Measurements from ENCODE around the gene DRAM2. TPM values are rescaled to one million over a fixed set of nuclear protein-coding genes. Genes with fewer than 3 reads are reported as not detected.

DRAM2 gene
- 38.6 TPM for total RNA-seq
- long read RNA-seq, transcript DRAM2-201 (9 exons, 2,246 nt), result major isoform, 8 of 71 reads
- long read RNA-seq, partial matches to known transcripts, result 0 of 71 reads
- long read RNA-seq, other reads (novel, unspliced or antisense), result 63 of 71 reads

DNA sequence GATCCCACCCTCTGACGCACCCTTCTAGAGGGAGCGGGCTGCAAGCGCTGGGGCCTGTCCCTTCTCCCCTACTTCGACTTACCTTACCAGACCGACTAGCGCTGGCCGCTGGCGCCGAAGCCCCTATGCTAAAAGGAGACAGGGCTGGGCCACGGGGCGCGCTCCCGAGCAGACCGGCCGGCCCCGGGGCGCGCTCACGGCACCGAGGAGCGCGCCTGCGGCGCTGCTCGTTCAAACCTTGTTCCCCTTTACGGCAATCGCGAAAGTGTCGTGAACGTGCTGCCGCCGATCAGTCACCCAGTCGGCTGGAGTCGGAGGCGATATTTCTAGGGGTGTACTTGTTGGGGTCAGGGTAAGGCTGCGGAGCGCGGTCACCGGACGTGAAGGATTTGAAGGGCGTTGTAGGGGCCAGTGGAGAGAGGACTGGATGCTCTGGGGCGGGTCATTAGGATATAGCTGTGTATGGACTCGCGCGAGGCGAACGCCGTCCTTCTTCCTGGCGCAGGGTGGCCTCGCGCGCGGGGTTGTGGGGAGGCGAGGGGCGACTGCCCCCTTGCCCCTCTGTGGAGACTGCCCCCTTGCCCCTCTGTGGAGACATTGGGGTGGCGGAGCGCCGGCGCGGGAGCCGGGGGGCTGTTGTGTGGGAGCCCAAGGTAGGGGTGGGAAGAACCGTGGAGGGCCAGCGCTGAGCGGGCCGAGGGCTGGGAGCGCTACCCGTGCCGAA, at the start of gene DRAM2, which contains the start of gene CEPT1:
DRAM2 (minus strand) TSS at position 138 of the 724 bp plus-strand sequence. CDS start 8,539 bp downstream, outside the sequence.
CEPT1 (plus strand) TSS at position 268 of the 724 bp plus-strand sequence. CDS start 7,492 bp downstream, outside the sequence.
- intact Hi-C loops (cut with DNase I), result no loop called here
- peak; percentile 95 for DNase-seq

DNA sequence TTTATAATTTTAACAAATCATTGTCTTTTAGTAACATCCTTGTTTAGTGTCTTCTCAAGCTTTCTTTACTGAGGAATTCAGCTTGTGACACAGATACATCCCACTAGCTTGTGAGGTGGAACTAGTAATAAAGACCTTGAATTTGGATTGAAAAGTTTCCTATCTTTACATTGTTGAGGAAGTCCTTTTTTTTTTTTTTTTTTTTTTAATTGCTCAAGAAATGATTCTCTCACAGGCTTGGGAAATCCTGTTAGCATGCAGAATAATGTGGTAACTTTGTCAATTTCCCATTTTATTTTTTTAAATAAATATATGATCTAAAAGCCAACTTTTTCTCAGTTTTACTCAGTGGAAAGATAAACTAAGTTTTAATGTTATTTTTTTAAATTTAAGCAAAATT, 44.8 kb upstream of the DRAM2 start:
- intact Hi-C loops (cut with DNase I), result no loop called here
- DNase-seq, result no peak
- ATAC-seq (ENCODE audit: poor library complexity), result no peak

More for the DNA sequence above, at the start of gene DRAM2, which contains the start of gene CEPT1:
- ATAC-seq (ENCODE audit: poor library complexity), result peak; percentile 98

DNA sequence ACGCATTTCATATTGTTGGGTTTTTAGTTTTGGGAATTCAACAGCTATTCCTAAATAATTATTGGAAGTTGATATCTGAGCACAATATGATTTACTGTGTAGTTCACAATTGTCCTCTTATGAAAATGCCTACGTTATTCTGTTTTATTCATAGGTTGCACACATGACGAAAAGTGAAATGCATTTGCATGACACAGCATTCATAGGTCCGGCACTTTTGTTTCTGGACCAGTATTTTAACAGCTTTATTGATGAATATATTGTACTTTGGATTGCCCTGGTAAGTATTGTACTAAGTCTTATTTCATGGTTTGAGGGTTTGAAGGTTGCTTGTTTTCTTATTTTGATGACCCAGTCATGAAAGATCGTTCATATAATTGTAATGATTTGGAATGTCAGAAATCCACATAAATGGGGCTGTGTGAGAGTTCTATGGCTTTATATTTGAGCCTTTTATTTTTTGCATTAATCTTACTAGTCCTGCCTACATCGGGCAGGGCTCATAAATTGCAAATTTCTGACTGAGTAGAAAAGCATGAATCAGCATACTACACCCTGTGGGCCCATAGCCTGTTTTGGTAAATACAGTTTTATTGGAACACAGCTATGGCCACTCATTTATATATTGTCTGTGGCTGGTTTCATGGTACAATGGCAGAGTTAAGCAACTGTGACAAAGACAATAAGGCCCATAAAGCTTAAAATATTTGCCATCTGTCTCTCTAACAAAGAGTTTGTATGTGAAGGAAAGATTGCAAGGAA, 43.6 kb upstream of the DRAM2 start:
- intact Hi-C loops (cut with DNase I), result no loop called here
- no peak for ATAC-seq (ENCODE audit: poor library complexity)
- DNase-seq, result no peak

GRCh38 chr1:111182052-111182451, 42.2 kb upstream of the DRAM2 start:
- DNase-seq (no peak), ATAC-seq (ENCODE audit: poor library complexity) (no peak)
- intact Hi-C loops (cut with DNase I), result no loop called here

GRCh38 chr1:111179968-111180533, 40.2 kb upstream of the DRAM2 start:
- intact Hi-C loops (cut with DNase I), result no loop called here
- ATAC-seq (ENCODE audit: poor library complexity) (no peak), DNase-seq (no peak)

- intact Hi-C loops (cut with DNase I), result no loop called here
- ATAC-seq (ENCODE audit: poor library complexity) (no peak), DNase-seq (no peak)
Observed at GRCh38 chr1:111176678-111177077, 36.8 kb upstream of the DRAM2 start.

DNA sequence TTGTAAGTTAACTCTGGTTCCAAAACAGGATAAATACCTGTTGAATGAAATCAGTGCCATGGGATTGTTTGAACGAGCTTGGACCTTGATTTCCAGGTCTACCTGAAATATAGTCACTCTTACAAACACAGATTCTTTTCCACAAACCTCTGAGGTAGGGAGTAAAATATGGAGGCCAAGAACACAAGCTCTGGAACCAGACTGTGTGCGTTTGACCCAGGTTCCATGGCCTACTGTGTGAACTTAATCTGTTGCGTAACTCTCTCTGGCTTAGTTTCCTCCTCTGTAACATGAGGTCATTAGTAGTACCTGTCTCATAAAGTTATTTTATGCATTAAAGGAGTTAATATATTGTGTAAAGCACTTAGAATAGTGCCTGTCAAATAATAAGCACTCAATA, 35.5 kb upstream of the DRAM2 start:
- ATAC-seq (ENCODE audit: poor library complexity) (no peak), DNase-seq (no peak)
- intact Hi-C loops (cut with DNase I), result no loop called here

GRCh38 chr1:111174070-111174469, 34.2 kb upstream of the DRAM2 start:
- ATAC-seq (ENCODE audit: poor library complexity) (no peak), DNase-seq (no peak)
- intact Hi-C loops (cut with DNase I), result no loop called here

GRCh38 chr1:111172463-111172862, 32.6 kb upstream of the DRAM2 start:
- DNase-seq (no peak), ATAC-seq (ENCODE audit: poor library complexity) (no peak)
- intact Hi-C loops (cut with DNase I), result no loop called here

DNA sequence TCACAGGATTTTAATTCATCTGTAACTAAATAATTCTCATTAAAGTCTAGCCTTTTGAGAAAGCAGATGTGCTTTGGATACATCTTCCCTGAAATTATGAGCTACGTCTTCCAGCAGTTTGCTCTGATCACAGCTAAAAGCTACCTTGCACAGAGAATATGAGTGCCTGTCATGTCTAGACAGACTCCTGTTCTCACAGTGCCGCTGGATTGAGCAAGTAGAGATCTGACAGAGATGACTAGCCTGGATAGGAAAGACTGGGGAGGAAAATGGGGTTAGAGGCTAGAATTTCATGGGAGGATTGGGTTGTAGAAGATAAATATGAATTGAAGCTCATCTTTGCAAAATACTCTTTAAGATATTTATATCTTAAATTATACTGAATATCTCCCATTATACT, 24.3 kb upstream of the DRAM2 start:
- intact Hi-C loops (cut with DNase I), result no loop called here
- DNase-seq (no peak), ATAC-seq (ENCODE audit: poor library complexity) (no peak)

DNA sequence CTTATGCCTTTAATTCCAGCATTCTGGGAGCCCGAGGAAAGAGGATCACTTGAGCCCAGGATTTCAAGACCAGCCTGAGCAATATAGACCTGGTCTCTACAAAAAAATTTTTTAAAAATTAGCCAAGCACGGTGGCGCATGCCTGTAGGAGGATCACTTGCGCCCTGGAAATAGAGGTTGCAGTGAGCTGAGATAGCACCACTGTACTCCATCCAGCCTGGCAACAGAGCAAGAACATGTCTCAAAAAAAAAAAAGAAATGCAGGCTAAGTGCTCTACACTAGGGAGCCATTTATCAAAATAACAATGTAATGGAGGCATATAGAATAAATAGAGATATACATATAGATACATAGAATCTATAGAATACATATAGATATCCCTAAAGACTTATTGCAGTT, 23.5 kb upstream of the DRAM2 start:
- intact Hi-C loops (cut with DNase I), result no loop called here
- no peak for DNase-seq
- ATAC-seq (ENCODE audit: poor library complexity), result peak; percentile 89

DNA sequence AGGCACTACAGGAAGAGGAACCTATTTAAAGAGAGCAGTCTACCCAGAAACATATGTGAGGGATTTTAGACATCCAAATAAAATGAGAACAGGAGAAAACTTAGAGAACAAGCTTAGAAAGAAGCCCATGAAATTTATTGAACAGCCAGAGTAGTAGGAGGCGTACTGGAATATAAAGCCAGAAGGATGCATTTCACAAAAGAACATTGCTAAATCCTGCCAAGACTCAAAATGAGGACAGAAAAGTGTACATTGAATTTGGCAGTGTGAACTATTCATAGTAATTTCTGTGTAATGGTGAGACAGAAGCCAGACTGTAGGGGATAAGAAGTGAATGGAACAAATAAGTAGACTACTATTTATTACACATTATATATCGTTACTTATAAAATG, 22.6 kb upstream of the DRAM2 start:
- intact Hi-C loops (cut with DNase I), result no loop called here
- ATAC-seq (ENCODE audit: poor library complexity) (no peak), DNase-seq (no peak)

- ATAC-seq (ENCODE audit: poor library complexity) (no peak), DNase-seq (no peak)
- intact Hi-C loops (cut with DNase I), result no loop called here
Observed at GRCh38 chr1:111161843-111162487, 22.1 kb upstream of the DRAM2 start.

DNA sequence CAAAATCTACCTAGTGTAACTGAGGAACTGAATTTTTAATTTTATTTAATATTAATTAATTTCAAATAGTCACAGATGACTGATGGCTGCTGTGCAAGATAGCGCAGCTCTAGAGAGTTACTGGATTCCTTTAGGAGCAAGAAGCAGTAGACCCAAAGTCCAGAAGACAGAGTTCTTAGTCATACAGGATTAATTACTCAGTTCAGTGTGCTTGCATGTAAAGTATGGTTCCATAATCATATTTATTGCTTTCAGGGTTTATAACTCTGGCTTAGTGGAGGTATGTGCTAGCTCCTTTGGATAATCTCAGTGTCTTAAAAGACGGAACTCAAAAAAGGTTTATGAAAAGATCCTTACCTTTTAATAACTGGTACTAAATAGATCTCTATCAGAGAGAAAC, 17.5 kb upstream of the DRAM2 start:
- ATAC-seq (ENCODE audit: poor library complexity) (no peak), DNase-seq (no peak)
- intact Hi-C loops (cut with DNase I), result no loop called here

- intact Hi-C loops (cut with DNase I), result no loop called here
Observed at GRCh38 chr1:111154021-111154999, 14.4 kb upstream of the DRAM2 start.

DNA sequence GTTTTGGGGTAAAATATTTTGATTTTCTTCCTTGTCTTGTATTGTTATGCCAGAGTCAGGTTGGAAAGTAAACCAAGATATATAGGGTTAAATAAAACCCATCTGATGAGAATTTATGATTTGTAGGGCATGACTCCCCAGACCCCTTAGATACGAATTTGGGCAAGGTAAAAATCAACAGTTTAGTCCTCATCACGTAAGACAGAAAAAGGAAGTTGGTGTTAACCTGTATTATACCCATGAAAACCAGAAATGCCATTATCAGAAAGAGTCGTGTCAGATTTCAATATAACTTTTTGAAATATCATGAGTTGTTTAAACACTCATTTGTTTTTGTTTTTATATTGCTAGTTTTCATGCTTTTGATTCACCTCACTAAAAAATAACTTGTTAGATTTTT, 11.9 kb upstream of the DRAM2 start:
- intact Hi-C loops (cut with DNase I), result no loop called here
- DNase-seq, result no peak
- ATAC-seq (ENCODE audit: poor library complexity), result no peak

More at GRCh38 chr1:111154021-111154999, 14.4 kb upstream of the DRAM2 start:
- DNase-seq (no peak), ATAC-seq (ENCODE audit: poor library complexity) (no peak)

- no peak for ATAC-seq (ENCODE audit: poor library complexity)
- intact Hi-C loops (cut with DNase I), result no loop called here
- no peak for DNase-seq
Observed at GRCh38 chr1:111148376-111148881, 8.5 kb upstream of the DRAM2 start.

DNA sequence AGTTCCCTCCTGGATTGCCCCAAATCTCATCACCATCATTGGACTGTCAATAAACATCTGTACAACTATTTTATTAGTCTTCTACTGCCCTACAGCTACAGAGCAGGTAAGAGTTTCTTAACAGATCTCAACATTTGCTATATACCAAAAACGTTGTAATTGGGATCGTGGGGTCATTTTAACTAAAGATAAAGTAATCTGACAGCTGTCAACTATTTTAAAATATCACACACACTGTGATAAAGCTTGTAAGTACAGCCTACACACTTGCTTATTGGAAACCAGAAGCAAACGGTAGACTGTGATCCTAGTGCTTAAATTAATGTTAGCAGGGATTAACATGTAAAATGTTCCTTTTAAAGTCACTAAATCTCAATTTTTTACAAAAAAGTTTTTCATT, 8.1 kb upstream of the DRAM2 start:
- ATAC-seq (ENCODE audit: poor library complexity), result no peak
- intact Hi-C loops (cut with DNase I), result no loop called here

More for the DNA sequence above, 8.1 kb upstream of the DRAM2 start:
- DNase-seq, result no peak

Measured in Right ventricle myocardium superior (tissue), 1 donor.